ENCODE data around the gene NCAM2.
A peak's percentile ranks its signal among the peaks of the same experiment; 100 is the strongest.

The NCAM2 gene

GRCh38 chr21:21029164-21029563 lies 31.0 kb downstream of the NCAM2 start:
- no peak for DNase-seq

- DNase-seq, result no peak
Observed at GRCh38 chr21:21030311-21030710, 32.1 kb downstream of the NCAM2 start.

GRCh38 chr21:21034036-21034435 lies 35.8 kb downstream of the NCAM2 start:
- no peak for DNase-seq

GRCh38 chr21:21039624-21040170 lies 41.5 kb downstream of the NCAM2 start:
- DNase-seq, result no peak

- no peak for DNase-seq
Observed at GRCh38 chr21:21045518-21045917, 47.3 kb downstream of the NCAM2 start.

GRCh38 chr21:21046063-21046462 lies 47.9 kb downstream of the NCAM2 start:
- DNase-seq, result no peak

- no peak for DNase-seq
Observed at GRCh38 chr21:21051109-21052055, 53.2 kb downstream of the NCAM2 start.

- no peak for DNase-seq
Observed at GRCh38 chr21:21052672-21053071, 54.5 kb downstream of the NCAM2 start.

- no peak for DNase-seq
Observed at GRCh38 chr21:21057349-21058062, 59.3 kb downstream of the NCAM2 start.

GRCh38 chr21:21063828-21064227 lies 65.6 kb downstream of the NCAM2 start:
- DNase-seq, result no peak

- no peak for DNase-seq
Observed at GRCh38 chr21:21064353-21064752, 66.1 kb downstream of the NCAM2 start.

GRCh38 chr21:21067375-21067774 lies 69.2 kb downstream of the NCAM2 start:
- DNase-seq, result no peak

GRCh38 chr21:21074305-21074704 lies 76.1 kb downstream of the NCAM2 start:
- no peak for DNase-seq

- no peak for DNase-seq
Observed at GRCh38 chr21:21076051-21076450, 77.8 kb downstream of the NCAM2 start.

- DNase-seq, result no peak
Observed at GRCh38 chr21:21076491-21076890, 78.3 kb downstream of the NCAM2 start.

GRCh38 chr21:21079646-21080045 lies 81.4 kb downstream of the NCAM2 start:
- no peak for DNase-seq

- DNase-seq, result no peak
Observed at GRCh38 chr21:21084179-21084578, 86.0 kb downstream of the NCAM2 start.

GRCh38 chr21:21085206-21085605 lies 87.0 kb downstream of the NCAM2 start:
- no peak for DNase-seq

GRCh38 chr21:21096956-21097355 lies 98.7 kb downstream of the NCAM2 start:
- no peak for DNase-seq

GRCh38 chr21:21097466-21097865 lies 99.3 kb downstream of the NCAM2 start:
- no peak for DNase-seq

- peak in 1 of 5 experiments; percentile 2 for DNase-seq
Observed at GRCh38 chr21:21101911-21102310, 103.7 kb downstream of the NCAM2 start.

- DNase-seq, result no peak
Observed at GRCh38 chr21:21102896-21103295, 104.7 kb downstream of the NCAM2 start.

GRCh38 chr21:21103692-21104091 lies 105.5 kb downstream of the NCAM2 start:
- no peak for DNase-seq

GRCh38 chr21:21109736-21110135 lies 111.5 kb downstream of the NCAM2 start:
- DNase-seq, result no peak

All from T-helper 2 cell (primary cell).